Endothelial cell (in vitro differentiated cells): Measurements from ENCODE around the gene METRN. TPM values are rescaled to one million over a fixed set of nuclear protein-coding genes. Genes with fewer than 3 reads are reported as not detected.
A peak's percentile ranks its signal among the peaks of the same experiment; 100 is the strongest.
"Not testable (repeated sequence)": the region's sequence is repeated elsewhere in the genome, so short reads cannot be mapped to it uniquely, and the experiment has no call there.

Source experiments
- DNase-seq: peaks from one replicate; pipeline ENCODE4 v3.0.0; 2021; ENCODE audit warnings: low spot score
- H3K27ac Mint-ChIP-seq: one replicate; pipeline ENCODE4 v1.8.0; 2021; ENCODE audit warnings: mixed read lengths, inconsistent platforms; ENCODE audit not compliant: unreplicated experiment
- H3K27me3 Mint-ChIP-seq: one replicate; pipeline ENCODE4 v1.8.0; 2021; ENCODE audit warnings: mild to moderate bottlenecking, moderate library complexity, mixed read lengths, inconsistent platforms; ENCODE audit not compliant: unreplicated experiment
- H3K36me3 Mint-ChIP-seq: one replicate; pipeline ENCODE4 v1.8.0; 2021; ENCODE audit warnings: mild to moderate bottlenecking, low read depth, mixed read lengths, inconsistent platforms; ENCODE audit not compliant: unreplicated experiment
- H3K4me1 Mint-ChIP-seq: one replicate; pipeline ENCODE4 v1.8.0; 2021; ENCODE audit warnings: mild to moderate bottlenecking, mixed read lengths, inconsistent platforms; ENCODE audit not compliant: unreplicated experiment
- H3K4me3 Mint-ChIP-seq: one replicate; pipeline ENCODE4 v1.8.0; 2021; ENCODE audit warnings: mild to moderate bottlenecking, mixed read lengths, inconsistent platforms; ENCODE audit not compliant: unreplicated experiment
- H3K9me3 Mint-ChIP-seq: one replicate; pipeline ENCODE4 v1.8.0; 2021; ENCODE audit warnings: mixed read lengths, inconsistent platforms; ENCODE audit not compliant: unreplicated experiment
- total RNA-seq: library from RNA; stranded (reverse); fragmentation: NEBNext Ultra II Directional; extraction: Animal tissue kit (Norgen Biotek cat#: 25700); gene quantifications from one replicate; pipeline ENCODE4 v1.2.1, GENCODE V29; 2021; ENCODE audit not compliant: unreplicated experiment
- TF ChIP-seq, protein P1 (sequence below): fragments of 200-600 bp; sonication (generic); IDR thresholded peaks from one replicate; pipeline ENCODE4 v1.5.0; 2021; ENCODE audit warnings: antibody characterized with exemption; ENCODE audit not compliant: unreplicated experiment

Gene METRN
- total RNA-seq, 1 donor from 2014 or later = 11.2 TPM

DNA sequence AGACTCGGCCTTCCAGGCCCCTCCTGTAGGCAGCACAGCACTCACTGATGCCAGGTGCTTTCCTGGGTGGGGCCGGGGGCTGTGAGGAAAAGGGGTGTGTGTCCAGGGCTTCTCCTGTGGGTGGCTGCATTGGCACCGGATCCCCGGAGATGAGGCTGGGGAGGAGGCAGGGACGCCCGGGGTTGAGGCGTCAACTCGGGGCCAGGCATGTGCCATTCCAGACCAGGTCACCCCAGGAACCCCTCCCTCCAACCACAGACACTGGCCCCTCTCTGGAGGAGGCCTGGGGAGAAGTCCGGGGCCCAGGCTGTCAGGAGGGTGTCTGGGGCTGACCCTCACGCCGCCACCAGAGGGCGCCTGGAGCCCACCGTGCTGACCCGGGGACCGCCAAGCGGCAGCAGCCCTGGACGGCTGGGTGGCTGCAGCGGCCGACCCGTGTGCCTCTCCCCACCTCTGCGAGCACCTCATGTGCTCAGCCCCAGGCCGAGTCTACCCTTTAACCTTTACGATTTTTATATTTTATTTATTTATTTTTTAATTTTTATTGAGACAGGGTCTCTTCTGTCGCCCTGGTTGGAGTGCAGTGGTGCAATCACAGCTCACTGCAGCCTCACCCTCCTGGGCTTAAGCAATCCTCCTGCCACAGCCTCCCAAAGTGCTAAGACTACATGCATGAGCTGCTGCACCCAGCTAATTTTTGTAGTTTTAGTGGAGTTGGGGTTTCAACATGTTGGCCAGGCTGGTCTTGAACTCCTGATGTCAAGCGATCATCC lies 3.2 kb upstream of the METRN start:
- no peak overlapping the region for H3K4me3 Mint-ChIP-seq
- TF ChIP-seq, protein P1, sequence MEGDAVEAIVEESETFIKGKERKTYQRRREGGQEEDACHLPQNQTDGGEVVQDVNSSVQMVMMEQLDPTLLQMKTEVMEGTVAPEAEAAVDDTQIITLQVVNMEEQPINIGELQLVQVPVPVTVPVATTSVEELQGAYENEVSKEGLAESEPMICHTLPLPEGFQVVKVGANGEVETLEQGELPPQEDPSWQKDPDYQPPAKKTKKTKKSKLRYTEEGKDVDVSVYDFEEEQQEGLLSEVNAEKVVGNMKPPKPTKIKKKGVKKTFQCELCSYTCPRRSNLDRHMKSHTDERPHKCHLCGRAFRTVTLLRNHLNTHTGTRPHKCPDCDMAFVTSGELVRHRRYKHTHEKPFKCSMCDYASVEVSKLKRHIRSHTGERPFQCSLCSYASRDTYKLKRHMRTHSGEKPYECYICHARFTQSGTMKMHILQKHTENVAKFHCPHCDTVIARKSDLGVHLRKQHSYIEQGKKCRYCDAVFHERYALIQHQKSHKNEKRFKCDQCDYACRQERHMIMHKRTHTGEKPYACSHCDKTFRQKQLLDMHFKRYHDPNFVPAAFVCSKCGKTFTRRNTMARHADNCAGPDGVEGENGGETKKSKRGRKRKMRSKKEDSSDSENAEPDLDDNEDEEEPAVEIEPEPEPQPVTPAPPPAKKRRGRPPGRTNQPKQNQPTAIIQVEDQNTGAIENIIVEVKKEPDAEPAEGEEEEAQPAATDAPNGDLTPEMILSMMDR = peak; percentile 82
- H3K36me3 Mint-ChIP-seq = no peaks in the 10 kb centered on the region
- no peaks in the 10 kb centered on the region for H3K4me1 Mint-ChIP-seq
- peak; percentile 92 for DNase-seq
- H3K27ac Mint-ChIP-seq = no peak overlapping the region
- no peaks in the 10 kb centered on the region for H3K9me3 Mint-ChIP-seq
- peaks cover 25% of the 10 kb centered on the region for H3K27me3 Mint-ChIP-seq

GRCh38 chr16:712740-713250 lies 2.1 kb upstream of the METRN start:
- peaks cover 20% of the 10 kb centered on the region for H3K27me3 Mint-ChIP-seq
- TF ChIP-seq, protein P1 = peak; percentile 68
- not testable (repeated sequence) for H3K9me3 Mint-ChIP-seq, H3K27ac Mint-ChIP-seq, H3K4me3 Mint-ChIP-seq, H3K36me3 Mint-ChIP-seq, H3K4me1 Mint-ChIP-seq
- peak; percentile 63 for DNase-seq

GRCh38 chr16:714079-714478 lies 839 bp upstream of the METRN start:
- Mint-ChIP-seq H3K27ac (no peak overlapping the region), H3K4me3 (no peak overlapping the region), H3K4me1 (no peaks in the 10 kb centered on the region), H3K36me3 (no peaks in the 10 kb centered on the region), H3K9me3 (no peaks in the 10 kb centered on the region), H3K27me3 (peaks cover 15% of the 10 kb centered on the region)
- TF ChIP-seq, protein P1 = no peak
- no peak for DNase-seq

DNA sequence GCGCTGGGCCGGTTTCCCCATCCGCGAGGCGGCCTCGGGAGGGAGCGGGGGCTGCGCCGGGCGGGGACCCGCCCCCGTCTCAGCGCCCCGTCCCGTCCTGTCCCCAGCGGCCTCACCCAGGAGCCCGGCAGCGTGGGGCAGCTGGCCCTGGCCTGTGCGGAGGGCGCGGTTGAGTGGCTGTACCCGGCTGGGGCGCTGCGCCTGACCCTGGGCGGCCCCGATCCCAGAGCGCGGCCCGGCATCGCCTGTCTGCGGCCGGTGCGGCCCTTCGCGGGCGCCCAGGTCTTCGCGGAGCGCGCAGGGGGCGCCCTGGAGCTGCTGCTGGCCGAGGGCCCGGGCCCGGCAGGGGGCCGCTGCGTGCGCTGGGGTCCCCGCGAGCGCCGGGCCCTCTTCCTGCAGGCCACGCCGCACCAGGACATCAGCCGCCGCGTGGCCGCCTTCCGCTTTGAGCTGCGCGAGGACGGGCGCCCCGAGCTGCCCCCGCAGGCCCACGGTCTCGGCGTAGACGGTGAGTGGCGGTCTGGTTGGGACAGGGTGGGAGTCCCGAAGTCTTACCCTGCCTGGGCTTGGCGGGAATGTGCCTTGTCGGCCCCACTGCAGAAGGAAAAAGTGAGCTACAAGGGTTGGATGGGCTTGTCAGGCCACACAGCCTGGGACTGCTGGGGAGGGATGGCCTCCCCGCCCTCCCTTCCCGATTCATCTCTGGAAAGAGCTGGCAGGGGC lies 720 bp downstream of the METRN start:
- TF ChIP-seq, protein P1 = no peak
- no peak overlapping the region for H3K4me3 Mint-ChIP-seq
- H3K36me3 Mint-ChIP-seq = no peaks in the 10 kb centered on the region
- H3K4me1 Mint-ChIP-seq = no peaks in the 10 kb centered on the region
- peaks cover 22% of the 10 kb centered on the region for H3K27me3 Mint-ChIP-seq
- no peaks in the 10 kb centered on the region for H3K9me3 Mint-ChIP-seq
- DNase-seq = no peak
- no peak overlapping the region for H3K27ac Mint-ChIP-seq

DNA sequence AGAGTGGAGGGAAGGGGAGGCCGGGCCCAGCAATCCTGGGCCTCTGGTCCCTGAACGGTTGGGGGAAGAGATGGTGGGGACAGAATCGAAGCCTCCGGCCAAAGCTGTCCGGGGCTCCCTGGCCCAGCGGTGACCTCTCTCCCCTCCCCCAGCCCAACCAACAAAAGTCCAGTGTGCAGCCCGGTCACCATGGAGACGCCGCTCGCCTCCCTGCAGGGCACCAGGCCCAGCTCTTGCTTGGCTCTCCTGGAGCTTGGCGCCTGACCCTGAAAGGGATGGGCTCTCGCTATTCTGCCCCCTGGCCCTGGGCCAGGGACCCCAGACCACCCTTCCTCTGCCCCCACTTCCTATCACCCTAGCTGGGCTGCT lies 1.3 kb downstream of the METRN start:
- Mint-ChIP-seq H3K9me3 (no peaks in the 10 kb centered on the region), H3K36me3 (no peaks in the 10 kb centered on the region), H3K27me3 (peaks cover 22% of the 10 kb centered on the region), H3K4me1 (no peaks in the 10 kb centered on the region), H3K27ac (no peak overlapping the region), H3K4me3 (no peak overlapping the region)
- no peak for DNase-seq
- TF ChIP-seq, protein P1 = no peak
